HG02852 (cell line): ENCODE results near the gene FIZ1.

Experiments
- ATAC-seq: cut with Tn5 transposase; IDR thresholded peaks from one replicate; pipeline ENCODE4 v1.9.1; 2021; ENCODE audit warnings: mild to moderate bottlenecking, moderate library complexity; ENCODE audit not compliant: unreplicated experiment

FIZ1 gene

DNA sequence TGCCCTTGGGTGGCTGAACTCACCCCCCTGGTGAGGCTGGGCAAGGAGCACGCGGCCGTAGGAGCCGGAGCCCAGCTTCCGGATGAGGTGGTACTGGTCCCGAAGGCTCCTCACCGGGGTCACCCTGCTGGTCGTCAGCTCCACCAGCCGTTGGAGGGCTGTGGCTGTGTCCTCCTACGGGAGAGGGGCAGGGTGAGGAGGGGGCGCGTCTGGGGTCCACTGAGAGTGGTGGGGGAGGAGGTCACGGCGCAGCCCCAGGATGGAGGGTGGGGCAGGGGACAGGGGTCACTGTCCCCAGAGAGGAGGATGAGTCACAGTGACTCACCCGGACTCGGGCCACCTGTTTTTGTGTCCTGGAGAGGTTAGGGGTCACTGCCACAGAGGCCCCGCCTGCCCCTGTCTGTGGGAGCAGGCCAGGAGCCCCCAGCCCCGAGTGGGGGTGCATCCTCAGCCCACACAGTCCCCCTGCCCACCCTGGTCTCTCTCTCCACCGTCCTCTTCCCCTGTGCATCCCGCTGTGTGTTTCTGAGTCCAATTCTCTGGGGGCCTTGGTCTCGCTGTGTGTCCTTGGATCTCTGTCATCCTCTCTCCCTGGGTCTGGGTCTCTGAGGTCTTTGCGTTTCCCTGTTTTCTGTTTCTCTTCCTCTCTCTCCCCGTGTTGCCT is 54.4 kb downstream of the FIZ1 start:
- ATAC-seq, result no peak

- no peak for ATAC-seq
Measured at GRCh38 chr19:55544014-55544413, 55.3 kb downstream of the FIZ1 start.

DNA sequence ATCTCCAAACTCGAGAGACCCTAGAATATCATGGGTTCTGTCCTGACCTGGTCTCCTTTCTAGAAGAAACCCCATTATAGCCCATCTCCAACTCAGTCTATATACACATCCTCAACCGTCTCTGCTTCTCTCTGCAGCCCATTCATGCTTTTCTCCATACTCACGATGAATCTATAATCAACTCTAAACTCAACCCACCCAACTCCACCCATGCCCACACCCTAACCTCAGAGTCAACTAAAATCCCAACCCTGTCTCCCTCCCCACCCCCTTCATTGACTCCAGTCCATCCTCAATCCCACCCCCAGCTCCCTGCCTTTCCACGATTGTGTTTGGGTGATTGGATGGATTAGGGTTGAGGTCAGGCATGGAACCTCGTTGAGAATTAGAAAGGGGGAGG is 55.8 kb downstream of the FIZ1 start:
- no peak for ATAC-seq

GRCh38 chr19:55542292-55542855 is 56.9 kb downstream of the FIZ1 start:
- ATAC-seq, result no peak
